HG02973 (cell line): ENCODE measurements around the gene GIT1.

Experiments used
- ATAC-seq: cut with Tn5 transposase; IDR thresholded peaks from one replicate; pipeline ENCODE4 v1.9.1; 2021; ENCODE audit warnings: moderate library complexity; ENCODE audit not compliant: unreplicated experiment

Gene GIT1, protein sequence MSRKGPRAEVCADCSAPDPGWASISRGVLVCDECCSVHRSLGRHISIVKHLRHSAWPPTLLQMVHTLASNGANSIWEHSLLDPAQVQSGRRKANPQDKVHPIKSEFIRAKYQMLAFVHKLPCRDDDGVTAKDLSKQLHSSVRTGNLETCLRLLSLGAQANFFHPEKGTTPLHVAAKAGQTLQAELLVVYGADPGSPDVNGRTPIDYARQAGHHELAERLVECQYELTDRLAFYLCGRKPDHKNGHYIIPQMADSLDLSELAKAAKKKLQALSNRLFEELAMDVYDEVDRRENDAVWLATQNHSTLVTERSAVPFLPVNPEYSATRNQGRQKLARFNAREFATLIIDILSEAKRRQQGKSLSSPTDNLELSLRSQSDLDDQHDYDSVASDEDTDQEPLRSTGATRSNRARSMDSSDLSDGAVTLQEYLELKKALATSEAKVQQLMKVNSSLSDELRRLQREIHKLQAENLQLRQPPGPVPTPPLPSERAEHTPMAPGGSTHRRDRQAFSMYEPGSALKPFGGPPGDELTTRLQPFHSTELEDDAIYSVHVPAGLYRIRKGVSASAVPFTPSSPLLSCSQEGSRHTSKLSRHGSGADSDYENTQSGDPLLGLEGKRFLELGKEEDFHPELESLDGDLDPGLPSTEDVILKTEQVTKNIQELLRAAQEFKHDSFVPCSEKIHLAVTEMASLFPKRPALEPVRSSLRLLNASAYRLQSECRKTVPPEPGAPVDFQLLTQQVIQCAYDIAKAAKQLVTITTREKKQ

GRCh38 chr17:29589524-29590410 lies at the start of gene GIT1:
TSS of gene GIT1 (minus strand) at chr17:29589648. CDS start at chr17:29589378, 270 bp downstream.
- ATAC-seq, result peak; percentile 54

DNA sequence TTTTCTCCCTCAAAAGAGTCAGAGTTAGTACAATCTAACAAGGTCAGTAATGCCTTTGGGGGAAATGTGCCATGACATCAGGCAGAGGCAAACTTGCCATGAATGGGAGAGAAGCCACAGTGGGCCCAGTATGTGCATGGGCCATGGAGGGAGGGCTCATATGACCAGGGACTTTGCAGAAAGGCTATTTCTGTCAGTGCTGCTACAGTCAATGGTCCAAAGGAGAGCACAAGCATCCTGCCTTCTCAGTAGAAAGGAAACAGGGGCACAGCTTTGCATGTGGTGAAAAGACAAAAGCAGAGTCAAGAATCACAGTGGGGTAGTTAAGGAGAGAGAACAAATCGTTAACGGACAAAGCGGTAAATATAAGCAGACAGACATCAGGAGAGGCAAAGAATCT lies 44.4 kb upstream of the GIT1 start:
- ATAC-seq, result no peak

GRCh38 chr17:29630630-29631193 lies 41.3 kb upstream of the GIT1 start:
- ATAC-seq, result no peak

- no peak for ATAC-seq
Measured at GRCh38 chr17:29629839-29630238, 40.4 kb upstream of the GIT1 start.

DNA sequence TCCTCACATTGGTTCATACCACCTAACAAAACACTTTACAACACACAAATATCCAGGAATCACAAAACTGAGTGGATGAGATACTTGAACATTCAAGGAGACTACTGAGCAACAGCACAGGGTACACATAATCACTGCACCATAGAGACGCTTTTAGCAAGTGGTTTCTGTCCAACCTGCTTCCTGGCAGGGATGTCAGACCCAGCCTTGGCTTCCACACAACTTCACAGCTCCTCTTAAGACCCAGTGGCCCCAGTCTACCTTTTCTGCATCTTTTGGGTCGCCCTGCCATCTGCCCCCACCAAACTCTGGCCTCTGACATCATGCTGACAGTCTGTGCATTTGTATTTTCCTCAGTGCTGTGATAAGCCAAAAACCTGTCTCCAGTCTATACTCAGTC lies 39.2 kb upstream of the GIT1 start:
- no peak for ATAC-seq

- ATAC-seq, result no peak
Measured at GRCh38 chr17:29627951-29628350, 38.5 kb upstream of the GIT1 start.

DNA sequence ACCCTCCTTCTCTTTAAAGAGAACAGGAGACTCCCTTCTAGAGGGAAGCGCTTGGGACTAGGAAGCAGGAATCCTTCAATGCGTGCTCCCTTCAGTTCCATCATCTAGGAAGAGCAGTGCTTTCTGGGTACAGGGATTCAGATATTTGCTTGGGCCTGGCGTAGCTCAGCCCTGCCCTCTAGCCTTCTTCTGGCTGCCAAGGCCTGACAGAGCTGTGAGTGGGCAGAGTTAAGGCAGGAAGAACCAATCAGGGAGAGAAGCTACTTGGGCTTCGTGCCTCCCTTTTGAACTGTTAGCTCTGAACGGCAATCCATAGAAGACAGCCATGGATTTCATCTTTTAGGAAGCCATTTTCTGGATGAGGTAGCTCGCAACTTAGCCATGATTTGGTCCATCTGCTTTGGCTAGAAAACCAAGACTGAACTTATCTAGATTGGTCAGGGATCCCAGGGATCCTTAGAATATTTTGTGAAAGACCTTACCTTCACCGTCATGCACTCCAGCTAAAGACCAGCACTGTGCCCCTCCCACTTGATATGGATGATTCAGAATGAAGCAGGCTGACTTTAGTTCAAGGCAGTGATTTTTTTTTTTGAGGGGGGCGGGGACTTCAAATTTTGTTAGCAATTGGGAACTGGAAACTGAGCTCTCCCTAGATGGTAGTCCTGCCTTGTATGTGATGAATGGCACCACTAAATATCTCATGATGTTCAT lies 35.7 kb upstream of the GIT1 start:
- ATAC-seq, result no peak

GRCh38 chr17:29624586-29624985 lies 35.1 kb upstream of the GIT1 start:
- ATAC-seq, result no peak

- no peak for ATAC-seq
Measured at GRCh38 chr17:29623283-29623647, 33.8 kb upstream of the GIT1 start.

DNA sequence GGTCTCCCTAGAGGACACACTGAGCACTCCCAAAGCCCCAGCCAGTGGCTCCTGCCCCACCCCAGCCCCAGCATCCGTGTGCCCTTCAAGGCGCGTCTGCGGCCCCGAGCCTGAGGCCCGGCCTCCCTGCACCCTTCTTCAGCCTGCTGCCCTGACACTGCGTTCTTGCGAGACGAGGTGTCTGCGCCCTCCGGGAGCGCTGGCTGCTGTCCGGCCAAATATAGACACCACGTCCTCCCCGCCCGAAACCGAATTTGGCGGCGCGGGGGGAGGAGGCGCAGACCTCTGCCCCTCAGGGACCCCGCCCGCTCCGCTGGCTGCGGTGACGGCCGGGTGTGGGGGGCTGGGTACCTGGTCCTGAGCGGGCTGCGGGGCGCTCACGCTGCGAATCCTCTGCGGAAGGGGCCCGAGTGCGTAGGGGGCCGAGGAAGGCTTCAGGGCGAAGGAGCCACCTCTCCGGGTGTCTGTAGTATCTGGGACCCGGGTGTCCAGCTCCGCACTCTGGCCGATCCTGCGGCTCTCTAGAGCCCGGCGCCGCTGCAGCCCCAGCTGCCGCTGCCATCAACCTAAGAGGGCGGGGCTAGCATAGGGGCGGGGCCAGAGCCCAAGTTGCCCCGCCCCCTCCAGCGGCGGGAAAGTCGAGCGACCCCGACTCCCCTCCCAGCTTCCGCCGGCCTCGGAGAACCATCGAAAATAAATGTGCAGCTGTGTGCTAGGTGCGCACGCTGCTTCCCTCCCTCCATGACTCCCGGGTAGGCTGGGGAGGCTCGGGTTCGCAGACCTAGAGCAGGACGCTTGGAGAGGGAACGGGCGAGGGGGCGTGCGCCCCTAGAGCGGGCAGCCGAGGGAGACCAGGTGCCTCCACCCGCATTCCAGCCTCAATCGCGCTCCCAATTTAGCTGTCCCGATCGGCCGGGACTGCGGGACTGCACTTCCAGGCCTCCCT lies 33.2 kb upstream of the GIT1 start, which contains the start of gene CORO6:
TSS of gene CORO6 (minus strand) at position 576 of the 946 bp plus-strand sequence. CDS start 1,491 bp downstream, outside the sequence.
- no peak for ATAC-seq

DNA sequence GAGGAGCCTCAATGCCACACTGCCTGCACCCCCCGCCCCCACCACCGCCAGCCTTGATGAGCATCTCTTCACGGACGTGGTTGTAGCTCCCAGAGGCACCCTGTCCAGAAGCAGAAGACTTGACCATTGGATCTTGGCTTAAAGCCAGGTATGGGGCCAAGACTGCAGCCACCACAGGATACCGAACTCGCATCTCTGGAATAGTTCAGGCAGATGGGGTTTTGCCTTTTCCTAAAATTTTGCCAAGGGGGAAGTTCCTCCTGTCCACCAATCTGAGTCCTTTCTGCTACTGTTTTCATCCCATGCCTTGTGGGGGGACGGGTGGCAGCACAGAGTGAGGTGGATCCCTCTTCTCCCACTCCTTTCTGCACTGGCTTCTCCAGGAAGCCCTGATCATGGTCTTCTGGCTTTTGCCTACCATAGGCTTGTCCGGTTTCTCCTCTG lies 32.3 kb upstream of the GIT1 start:
- no peak for ATAC-seq

- no peak for ATAC-seq
Measured at GRCh38 chr17:29620779-29621500, 31.5 kb upstream of the GIT1 start.

- ATAC-seq, result no peak
Measured at GRCh38 chr17:29620271-29620670, 30.8 kb upstream of the GIT1 start.

DNA sequence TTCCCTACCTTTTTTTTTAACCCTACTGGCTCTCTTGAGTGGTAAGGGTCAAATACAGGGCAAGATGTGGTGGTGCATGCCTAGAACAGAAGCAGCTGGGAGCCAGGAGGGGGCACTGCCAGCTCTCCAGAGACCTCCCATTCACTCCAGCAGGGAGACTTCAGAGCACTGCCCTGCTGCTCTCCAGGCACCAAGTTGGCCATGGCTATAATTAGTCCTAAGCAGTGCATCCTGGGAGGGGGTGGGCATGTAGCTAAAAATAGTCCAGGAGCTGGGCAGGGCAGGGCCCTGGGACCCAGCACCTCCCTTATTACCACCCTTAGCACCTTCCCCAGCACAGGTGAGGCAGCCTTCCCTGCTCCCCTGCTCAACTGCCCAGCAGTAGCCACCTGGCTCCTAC lies 29.8 kb upstream of the GIT1 start:
- no peak for ATAC-seq

- no peak for ATAC-seq
Measured at GRCh38 chr17:29618272-29619065, 29.0 kb upstream of the GIT1 start.

DNA sequence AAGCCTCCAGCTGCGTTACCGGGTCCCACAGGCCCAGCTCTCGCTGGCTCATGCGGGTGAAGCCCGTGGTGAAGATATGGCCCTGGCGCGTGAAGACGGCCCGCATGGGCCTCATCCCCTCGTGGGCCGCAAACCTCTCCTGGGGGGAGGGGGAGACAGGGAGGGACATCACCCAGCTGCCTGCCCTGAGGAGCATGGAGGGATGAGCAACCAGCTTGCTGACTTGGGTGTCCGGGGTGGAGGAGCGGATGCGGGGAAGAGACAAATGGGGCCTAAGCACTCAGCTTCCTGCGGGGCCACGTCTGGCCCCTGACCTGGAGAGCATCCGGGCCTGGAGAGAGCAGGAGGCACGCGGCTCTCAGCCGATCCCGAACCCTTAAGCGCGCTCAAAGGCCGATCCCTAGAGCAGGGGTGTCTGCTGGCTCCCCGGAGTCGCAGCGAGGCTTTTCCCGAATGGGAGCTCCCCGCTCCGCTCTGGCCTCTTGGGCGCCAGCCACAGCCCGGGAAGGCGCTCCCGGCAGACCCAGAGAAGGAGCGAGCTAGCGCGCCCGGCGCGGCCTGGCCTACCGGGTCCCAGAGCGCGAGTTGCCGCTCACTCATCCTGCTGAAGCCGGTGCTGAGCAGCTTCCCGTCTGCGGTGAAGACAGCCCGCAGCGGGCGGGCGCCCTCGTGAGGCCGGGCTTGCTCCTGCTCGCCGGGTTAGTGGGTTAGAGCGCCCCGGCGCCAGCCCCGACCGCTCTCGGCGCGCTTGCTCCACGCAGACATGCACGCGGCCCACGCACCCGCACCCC lies 28.2 kb upstream of the GIT1 start:
- peak; percentile 1 for ATAC-seq

GRCh38 chr17:29617125-29617480 lies 27.7 kb upstream of the GIT1 start:
- peak; percentile 42 for ATAC-seq
